Endothelial cell of umbilical vein (primary cell): ENCODE data around the gene SUPT4H1.

Experiments used
- CTCF ChIP-seq, 2 donors: IDR thresholded peaks; 1 replicate in 1 of 2; 2 replicates in 1 of 2; pipeline ENCODE4 v1.5.1; 2011; ENCODE audit warnings: low read length in 2 of 2, mild to moderate bottlenecking in 2 of 2, moderate library complexity in 2 of 2, control low read depth in 1 of 2, inconsistent platforms in 1 of 2, low read depth in 1 of 2; ENCODE audit not compliant: insufficient read depth in 1 of 2; ENCODE audit errors: extremely low read depth in 1 of 2
- EZH2 ChIP-seq: IDR thresholded peaks from 2 replicates; pipeline ENCODE4 v1.6.1; 2012; ENCODE audit warnings: borderline replicate concordance, low read depth, mild to moderate bottlenecking, moderate library complexity, low read length, inconsistent platforms; ENCODE audit not compliant: severe bottlenecking
- POLR2A ChIP-seq: IDR thresholded peaks from 2 replicates; pipeline ENCODE4 v1.6.1; 2012; ENCODE audit warnings: low read depth, mild to moderate bottlenecking, control low read depth, low read length
- POLR2AphosphoS5 ChIP-seq: IDR thresholded peaks from 2 replicates; pipeline ENCODE4 v1.6.1; 2012; ENCODE audit warnings: low read depth, mild to moderate bottlenecking, control low read depth, low read length, moderate library complexity; ENCODE audit not compliant: insufficient read depth

DNA sequence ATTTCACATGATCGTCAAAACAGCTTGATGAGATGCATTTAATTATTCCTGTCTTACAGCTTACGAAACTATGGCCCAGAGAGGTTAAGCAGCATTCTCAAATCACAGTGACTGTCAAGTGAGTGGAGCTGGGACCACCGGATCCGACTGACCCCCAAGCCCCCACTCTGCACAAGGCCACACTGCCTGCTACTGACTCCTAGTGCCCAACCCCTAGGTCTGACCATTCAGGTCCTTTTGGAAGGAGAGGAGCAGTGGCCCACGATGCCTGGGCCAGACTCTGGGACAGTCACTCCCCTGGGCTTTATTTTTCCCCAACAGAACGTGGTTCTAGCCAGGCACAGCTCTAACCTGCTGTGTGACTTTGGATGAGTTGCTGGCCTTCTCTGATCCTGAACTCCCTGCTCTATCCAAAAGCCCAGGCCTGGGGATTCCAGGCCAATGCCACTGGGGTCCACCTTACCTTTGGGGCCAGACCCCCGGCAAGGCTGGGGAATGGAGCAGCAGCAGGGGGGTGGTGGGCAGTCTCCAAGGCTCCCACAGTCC is 33.3 kb downstream of the SUPT4H1 start:
- TF ChIP-seq POLR2A (no peak), CTCF (IDR thresholded peaks at IDR 0.05; ENCODE audit: extremely low read depth in 1 of 2, insufficient read depth in 1 of 2, low read depth in 1 of 2, low read length in 2 of 2) (no peak), POLR2AphosphoS5 (no peak), EZH2 (no peak)
